Stimulated activated memory B cell treated with anti-CD40 and anti-IgM and Interleukin-4, amounts not matched to agents 10 μg/mL and 1 μg/mL and 100 μg/mL, for 72 hours (primary cell): ENCODE data around the gene SLC24A3.
A peak's percentile ranks its signal among the peaks of the same experiment; 100 is the strongest.

ENCODE experiments used
- ATAC-seq: fragments of 150-1000 bp; cut with Tn5 transposase; 2 replicates; pipeline ENCODE4 v1.10.0; 2021
- H3K27ac Mint-ChIP-seq: one replicate; pipeline ENCODE4 v1.8.0; 2022; ENCODE audit warnings: mild to moderate bottlenecking, mixed read lengths
- H3K27me3 Mint-ChIP-seq: one replicate; pipeline ENCODE4 v1.8.0; 2022; ENCODE audit warnings: mixed read lengths
- H3K36me3 Mint-ChIP-seq: one replicate; pipeline ENCODE4 v1.8.0; 2022; ENCODE audit warnings: mixed read lengths
- H3K4me1 Mint-ChIP-seq: one replicate; pipeline ENCODE4 v1.8.0; 2022; ENCODE audit warnings: mixed read lengths
- H3K4me3 Mint-ChIP-seq: one replicate; pipeline ENCODE4 v1.8.0; 2022; ENCODE audit warnings: mild to moderate bottlenecking, moderate library complexity, mixed read lengths
- H3K9me3 Mint-ChIP-seq: one replicate; pipeline ENCODE4 v1.8.0; 2022; ENCODE audit warnings: mixed read lengths

The SLC24A3 gene

DNA sequence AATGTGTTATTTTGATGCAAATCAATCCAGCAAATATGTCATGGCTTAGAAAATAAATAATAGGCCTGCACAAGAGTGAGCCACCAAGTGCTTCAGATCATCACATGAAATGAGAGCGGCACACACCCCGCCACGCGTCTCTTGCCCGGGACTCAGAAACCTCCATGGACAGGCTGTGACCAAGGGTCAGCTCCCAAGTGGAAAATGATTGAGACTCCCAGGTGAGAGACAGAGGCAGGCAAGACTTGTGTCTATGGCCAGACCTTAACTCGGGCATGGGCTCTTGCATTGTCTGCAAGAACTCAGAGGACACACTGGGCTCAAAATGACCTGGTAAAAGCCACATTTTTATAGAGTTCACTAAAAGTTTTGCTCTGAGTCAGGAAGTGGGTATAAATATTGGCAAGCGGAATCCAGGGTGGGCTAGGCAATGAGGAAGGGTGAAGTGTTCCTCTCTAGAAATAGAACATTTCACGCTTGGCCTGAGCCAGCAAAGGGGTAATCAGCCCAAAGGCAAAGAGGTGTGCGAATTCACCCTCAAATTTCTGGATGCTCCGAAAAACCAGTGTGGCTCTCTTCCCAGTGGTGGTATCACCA, 514.9 kb downstream of the SLC24A3 start:
- Mint-ChIP-seq H3K4me1 (peaks cover 34% of the 10 kb centered on the region), H3K4me3 (no peak overlapping the region), H3K27me3 (no peaks in the 10 kb centered on the region), H3K9me3 (no peaks in the 10 kb centered on the region), H3K27ac (peak overlapping the region; percentile 27), H3K36me3 (no peaks in the 10 kb centered on the region)
- ATAC-seq: peak; percentile 64

GRCh38 chr20:19729672-19730071, 517.2 kb downstream of the SLC24A3 start:
- H3K4me3 Mint-ChIP-seq: no peak overlapping the region
- no peak for ATAC-seq
- H3K4me1 Mint-ChIP-seq: peaks cover 35% of the 10 kb centered on the region
- no peak overlapping the region for H3K27ac Mint-ChIP-seq
- H3K9me3 Mint-ChIP-seq: no peaks in the 10 kb centered on the region
- H3K36me3 Mint-ChIP-seq: no peaks in the 10 kb centered on the region
- H3K27me3 Mint-ChIP-seq: no peaks in the 10 kb centered on the region

GRCh38 chr20:19730706-19731105, 518.3 kb downstream of the SLC24A3 start:
- Mint-ChIP-seq H3K4me1 (peaks cover 39% of the 10 kb centered on the region), H3K4me3 (no peak overlapping the region)
- no peak for ATAC-seq

GRCh38 chr20:19734811-19735210, 522.4 kb downstream of the SLC24A3 start:
- Mint-ChIP-seq H3K36me3 (no peaks in the 10 kb centered on the region), H3K4me1 (peaks cover 14% of the 10 kb centered on the region), H3K27me3 (no peaks in the 10 kb centered on the region), H3K4me3 (no peak overlapping the region), H3K9me3 (no peaks in the 10 kb centered on the region), H3K27ac (peak overlapping the region; percentile 63)
- ATAC-seq: no peak

More at GRCh38 chr20:19730706-19731105, 518.3 kb downstream of the SLC24A3 start:
- Mint-ChIP-seq H3K36me3 (no peaks in the 10 kb centered on the region), H3K27me3 (no peaks in the 10 kb centered on the region), H3K27ac (no peak overlapping the region), H3K9me3 (no peaks in the 10 kb centered on the region)

GRCh38 chr20:19735446-19735845, 523.0 kb downstream of the SLC24A3 start:
- H3K4me1 Mint-ChIP-seq: peaks cover 14% of the 10 kb centered on the region
- peak; percentile 82 for ATAC-seq
- no peaks in the 10 kb centered on the region for H3K9me3 Mint-ChIP-seq
- H3K27me3 Mint-ChIP-seq: peaks cover under 1% of the 10 kb centered on the region
- no peak overlapping the region for H3K4me3 Mint-ChIP-seq
- H3K36me3 Mint-ChIP-seq: no peaks in the 10 kb centered on the region
- H3K27ac Mint-ChIP-seq: peak overlapping the region; percentile 63

DNA sequence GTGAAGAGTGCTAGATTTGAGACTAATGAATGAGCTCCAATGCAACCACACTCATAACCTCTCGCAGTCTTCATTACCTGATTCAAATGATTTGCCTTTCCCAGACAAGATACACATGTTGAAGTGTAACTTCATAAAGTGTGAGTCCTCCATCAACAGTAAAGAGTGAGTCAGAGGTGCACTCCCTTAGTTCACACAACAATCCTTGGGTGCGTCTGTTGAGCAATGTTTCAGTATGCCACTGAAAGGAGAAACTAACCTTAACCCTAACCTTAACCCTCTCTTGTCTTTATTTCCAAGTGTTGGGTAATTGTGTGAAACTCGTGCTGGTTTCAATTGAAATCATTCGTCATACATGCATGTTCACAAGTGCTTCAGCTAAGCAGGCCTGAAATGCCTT, 524.6 kb downstream of the SLC24A3 start:
- H3K4me3 Mint-ChIP-seq: no peak overlapping the region
- no peaks in the 10 kb centered on the region for H3K9me3 Mint-ChIP-seq
- peaks cover 14% of the 10 kb centered on the region for H3K4me1 Mint-ChIP-seq
- peak overlapping the region; percentile 54 for H3K27ac Mint-ChIP-seq
- peak; percentile 87 for ATAC-seq
- H3K27me3 Mint-ChIP-seq: peaks cover 12% of the 10 kb centered on the region
- H3K36me3 Mint-ChIP-seq: no peaks in the 10 kb centered on the region

DNA sequence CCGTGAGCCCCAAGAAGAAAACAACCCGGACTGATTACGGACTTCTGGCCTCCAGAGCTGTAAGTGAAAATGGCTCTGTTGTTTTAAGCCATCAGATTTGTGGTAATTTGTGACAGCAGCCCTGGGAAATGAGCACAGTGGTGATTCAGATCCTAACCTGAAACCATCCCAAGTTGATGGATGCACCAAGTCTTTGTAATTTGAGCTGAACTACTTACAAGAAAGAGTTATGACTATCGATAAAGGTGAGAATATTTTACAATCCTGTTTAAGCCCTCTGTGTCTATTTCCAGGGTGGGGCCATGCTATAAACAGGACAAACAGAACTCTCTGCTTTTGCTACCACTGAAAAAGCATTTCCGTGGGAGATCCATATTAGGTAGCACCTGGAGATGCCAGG, 526.5 kb downstream of the SLC24A3 start:
- no peak for ATAC-seq
- Mint-ChIP-seq H3K36me3 (no peaks in the 10 kb centered on the region), H3K27me3 (peaks cover 29% of the 10 kb centered on the region), H3K4me3 (no peak overlapping the region), H3K9me3 (no peaks in the 10 kb centered on the region), H3K27ac (no peak overlapping the region), H3K4me1 (peaks cover 14% of the 10 kb centered on the region)

- H3K27ac Mint-ChIP-seq: no peak overlapping the region
- peaks cover 14% of the 10 kb centered on the region for H3K4me1 Mint-ChIP-seq
- H3K9me3 Mint-ChIP-seq: no peaks in the 10 kb centered on the region
- H3K36me3 Mint-ChIP-seq: no peaks in the 10 kb centered on the region
- H3K27me3 Mint-ChIP-seq: peaks cover 29% of the 10 kb centered on the region
- H3K4me3 Mint-ChIP-seq: no peak overlapping the region
- no peak for ATAC-seq
These were observed 526.9 kb downstream of the SLC24A3 start for GRCh38 chr20:19739351-19739750.

DNA sequence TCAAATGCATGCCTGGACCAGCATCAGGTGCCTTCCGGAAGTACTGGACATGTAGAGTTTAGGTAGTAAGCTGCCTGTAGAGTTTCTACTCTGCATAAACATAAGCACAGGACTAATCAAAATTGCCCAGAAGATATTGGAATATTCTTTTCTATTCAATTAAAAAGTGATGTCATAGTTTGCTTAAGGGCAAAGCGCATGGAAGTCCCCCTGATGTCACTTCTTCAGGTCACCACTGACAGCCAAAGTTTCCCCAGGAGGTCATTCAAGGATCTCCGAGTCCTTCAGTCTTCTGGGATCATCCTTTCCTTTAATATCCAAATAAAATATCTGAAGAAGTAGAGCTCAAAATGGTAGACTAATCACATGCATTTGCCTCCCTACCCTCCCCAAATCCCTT, 528.1 kb downstream of the SLC24A3 start:
- no peaks in the 10 kb centered on the region for H3K9me3 Mint-ChIP-seq
- H3K36me3 Mint-ChIP-seq: no peaks in the 10 kb centered on the region
- H3K27ac Mint-ChIP-seq: no peak overlapping the region
- peaks cover 4% of the 10 kb centered on the region for H3K4me1 Mint-ChIP-seq
- H3K27me3 Mint-ChIP-seq: peaks cover 29% of the 10 kb centered on the region
- H3K4me3 Mint-ChIP-seq: no peak overlapping the region
- no peak for ATAC-seq

- Mint-ChIP-seq H3K9me3 (no peaks in the 10 kb centered on the region), H3K27ac (no peak overlapping the region), H3K27me3 (peaks cover 35% of the 10 kb centered on the region), H3K4me3 (no peak overlapping the region), H3K36me3 (no peaks in the 10 kb centered on the region), H3K4me1 (no peaks in the 10 kb centered on the region)
- ATAC-seq: no peak
These were observed 529.5 kb downstream of the SLC24A3 start for GRCh38 chr20:19741924-19742323.

DNA sequence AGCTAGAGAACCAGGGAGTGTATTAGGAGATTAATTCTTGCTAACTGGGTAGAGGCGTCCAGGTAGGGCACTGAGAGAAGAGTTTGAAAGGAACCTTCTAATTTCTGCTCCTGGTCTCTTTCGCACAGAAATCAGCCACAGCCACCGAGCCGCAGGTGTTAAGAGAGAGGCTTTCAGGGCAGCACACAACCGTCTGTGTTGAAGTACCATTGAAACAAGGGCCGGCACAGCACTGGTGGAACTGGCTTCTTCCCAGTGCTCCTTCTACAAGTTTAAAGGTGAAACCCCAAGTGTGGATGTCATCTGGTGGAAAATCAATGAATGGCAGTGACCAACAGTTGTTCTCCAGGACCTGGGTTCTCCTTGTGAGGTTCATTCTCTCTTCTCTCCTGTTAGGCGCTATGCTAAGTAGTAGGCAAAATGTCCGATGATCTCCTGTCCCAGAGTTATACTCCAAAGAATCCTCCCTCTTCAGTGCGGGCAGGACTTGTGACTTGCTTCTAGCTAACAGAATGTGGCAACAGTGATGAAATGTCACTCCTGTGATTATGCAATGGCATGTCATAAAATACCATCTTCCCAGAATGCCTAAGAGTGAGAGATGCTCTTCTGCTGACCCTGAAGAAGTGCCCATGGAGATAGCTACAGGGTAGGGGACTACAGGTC, 530.7 kb downstream of the SLC24A3 start:
- Mint-ChIP-seq H3K9me3 (no peaks in the 10 kb centered on the region), H3K27me3 (peaks cover 35% of the 10 kb centered on the region), H3K27ac (no peak overlapping the region), H3K4me1 (no peaks in the 10 kb centered on the region), H3K4me3 (no peak overlapping the region), H3K36me3 (no peaks in the 10 kb centered on the region)
- no peak for ATAC-seq

DNA sequence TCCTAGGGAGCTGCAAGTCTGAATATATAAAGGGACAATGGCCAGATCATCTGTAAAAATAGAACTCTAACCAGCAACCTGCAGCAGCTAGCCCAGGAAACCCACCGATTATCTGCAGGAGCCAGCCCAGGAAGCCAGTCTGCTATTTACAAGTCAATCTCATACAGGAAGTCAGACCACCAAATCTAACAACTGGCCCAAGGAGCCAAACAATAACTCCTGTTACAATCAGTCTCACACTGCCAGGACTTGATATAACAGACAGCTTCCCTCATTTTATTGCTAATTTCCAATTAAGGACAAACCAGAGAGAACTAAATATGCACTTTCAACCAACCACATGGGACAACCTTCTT, 531.2 kb downstream of the SLC24A3 start:
- H3K27ac Mint-ChIP-seq: no peak overlapping the region
- ATAC-seq: no peak
- H3K27me3 Mint-ChIP-seq: peaks cover 35% of the 10 kb centered on the region
- no peaks in the 10 kb centered on the region for H3K9me3 Mint-ChIP-seq
- H3K4me3 Mint-ChIP-seq: no peak overlapping the region
- no peaks in the 10 kb centered on the region for H3K36me3 Mint-ChIP-seq
- no peaks in the 10 kb centered on the region for H3K4me1 Mint-ChIP-seq

DNA sequence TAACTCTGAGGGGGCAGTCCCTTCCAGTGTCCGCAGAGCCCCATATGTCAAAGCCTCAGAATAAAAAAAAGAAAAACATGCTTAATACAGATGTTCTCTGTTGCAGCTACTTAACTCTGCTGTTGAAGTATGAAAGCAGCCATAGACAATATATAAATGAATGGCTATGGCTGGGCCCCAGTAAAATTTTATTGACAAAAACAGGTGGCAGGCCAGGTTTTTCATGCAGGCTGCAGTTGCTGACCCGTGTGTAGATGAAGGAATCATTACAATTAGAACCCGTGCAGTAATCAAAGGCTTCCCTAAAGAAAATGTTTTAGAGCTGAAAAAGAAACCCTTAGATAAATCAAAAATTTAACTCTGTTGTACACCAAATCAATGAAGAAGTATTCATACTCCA, 532.7 kb downstream of the SLC24A3 start:
- no peaks in the 10 kb centered on the region for H3K9me3 Mint-ChIP-seq
- no peak for ATAC-seq
- no peak overlapping the region for H3K4me3 Mint-ChIP-seq
- H3K27ac Mint-ChIP-seq: no peak overlapping the region
- no peaks in the 10 kb centered on the region for H3K4me1 Mint-ChIP-seq
- H3K27me3 Mint-ChIP-seq: peaks cover 35% of the 10 kb centered on the region
- H3K36me3 Mint-ChIP-seq: no peaks in the 10 kb centered on the region

GRCh38 chr20:19745584-19745983, 533.1 kb downstream of the SLC24A3 start:
- peaks cover under 1% of the 10 kb centered on the region for H3K4me1 Mint-ChIP-seq
- H3K27me3 Mint-ChIP-seq: peaks cover 33% of the 10 kb centered on the region
- H3K27ac Mint-ChIP-seq: no peak overlapping the region
- no peaks in the 10 kb centered on the region for H3K36me3 Mint-ChIP-seq
- H3K4me3 Mint-ChIP-seq: no peak overlapping the region
- ATAC-seq: no peak
- no peaks in the 10 kb centered on the region for H3K9me3 Mint-ChIP-seq

DNA sequence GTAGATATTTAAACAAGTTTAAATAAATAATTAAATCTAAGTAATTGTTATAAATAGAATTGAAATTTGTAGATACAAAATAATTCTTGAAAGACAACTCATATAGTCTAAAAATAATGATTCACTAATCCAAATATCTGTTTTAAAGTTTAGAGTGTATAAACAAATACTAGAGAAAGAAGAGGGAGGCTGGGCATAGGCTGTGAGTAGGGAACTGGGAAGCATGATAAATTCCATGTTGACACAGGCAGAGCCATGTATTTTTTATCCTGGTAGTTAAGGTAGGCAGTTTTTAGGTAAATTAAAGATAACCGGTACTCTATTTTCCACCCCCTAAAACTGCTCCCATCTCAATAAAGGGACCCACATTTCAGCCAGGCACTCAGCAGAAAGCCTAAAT, 534.0 kb downstream of the SLC24A3 start:
- Mint-ChIP-seq H3K36me3 (no peaks in the 10 kb centered on the region), H3K4me3 (no peak overlapping the region), H3K4me1 (peaks cover 9% of the 10 kb centered on the region), H3K9me3 (no peaks in the 10 kb centered on the region), H3K27ac (no peak overlapping the region), H3K27me3 (peaks cover 25% of the 10 kb centered on the region)
- no peak for ATAC-seq

- H3K4me3 Mint-ChIP-seq: no peak overlapping the region
- no peaks in the 10 kb centered on the region for H3K36me3 Mint-ChIP-seq
- H3K27me3 Mint-ChIP-seq: peaks cover 21% of the 10 kb centered on the region
- no peaks in the 10 kb centered on the region for H3K9me3 Mint-ChIP-seq
- H3K4me1 Mint-ChIP-seq: peaks cover 15% of the 10 kb centered on the region
- H3K27ac Mint-ChIP-seq: no peak overlapping the region
- no peak for ATAC-seq
These were observed 535.5 kb downstream of the SLC24A3 start for GRCh38 chr20:19747903-19748302.
